ENCODE measurements around the gene ANO8. TPM values are rescaled to one million over a fixed set of nuclear protein-coding genes. Genes with fewer than 3 reads are reported as not detected.

ANO8 gene
- total and polyA plus RNA-seq, 2 of the 8 experiments (the other 6 are each of a cell fraction or from before 2014, with no cell fraction given) = 9.5 to 20.7 TPM

GRCh38 chr19:17312189-17313113 lies 22.2 kb downstream of the ANO8 start:
- peaks cover 5% of the 10 kb centered on the region for H3K23me2 ChIP-seq (ENCODE audit: low read depth, low read length)
- no peak overlapping the region for H3K23ac ChIP-seq (ENCODE audit: insufficient read length)
- peaks cover 8 to 32% of the 10 kb centered on the region in 2 experiments; a peak in 3 of 4 replicates for H3K79me2 ChIP-seq (ENCODE audit: control insufficient read depth in 1 of 2, insufficient read depth in 2 of 2, low read length in 2 of 2)
- CTCF ChIA-PET (ENCODE audit: partially characterized antibody) = interaction anchor here (0.6 to 1.7 kb wide), 6 partner anchors 10 to 153 kb away, joined by 3 to 5 read pairs (median 4); no protein-coding TSS in a partner anchor
- FAIRE-seq (no peak), DNase-seq (ENCODE audit: low read depth in 1 of 2, low spot score in 2 of 2) (no peak)
- POLR2A ChIA-PET (ENCODE audit: partially characterized antibody) = interaction anchor here (0.8 to 18.5 kb wide), 6 partner anchors 16 to 86 kb away, joined by 3 to 329 read pairs (median 4); partner anchors contain the start of genes ANO8 and OCEL1
- no peak overlapping the region for H3K14ac ChIP-seq (ENCODE audit: insufficient read length)
- no peak overlapping the region for H2AFZ ChIP-seq (ENCODE audit: low read length)
- peaks cover 0 to 14% of the 10 kb centered on the region in 2 experiments for H4K20me1 ChIP-seq (replicated peaks in 1 of 2; ENCODE audit: control insufficient read depth in 1 of 2, insufficient read depth in 2 of 2, low read length in 2 of 2)
- peaks cover 4 to 17% (median 12%) of the 10 kb centered on the region in 4 experiments for H3K36me3 ChIP-seq (ENCODE audit: control insufficient read depth in 2 of 4, insufficient read depth in 4 of 4, low read length in 3 of 4)
- no peak overlapping the region for H4K5ac ChIP-seq (ENCODE audit: insufficient read length, low read depth, low read length)
- peak overlapping the region in 1 of 2 experiments; percentile 8; a peak in 2 of 4 replicates for H3K4me2 ChIP-seq (ENCODE audit: insufficient read depth in 1 of 2, low read depth in 2 of 2, low read length in 2 of 2)
- no peak overlapping the region for H3K9ac ChIP-seq (replicated peaks in 1 of 4; ENCODE audit: extremely low read depth in 1 of 4, low read depth in 3 of 4, low read length in 3 of 4)
- H3K79me1 ChIP-seq (ENCODE audit: low read depth, low read length) = peaks cover 21% of the 10 kb centered on the region
- H4K8ac ChIP-seq (ENCODE audit: extremely low read depth, insufficient read depth, low read length) = 0 out of 2 replicates have a peak overlapping the region, but pooled peaks have one; percentile 35
- H4K91ac ChIP-seq (replicated peaks; ENCODE audit: insufficient read length, low read length) = no peak overlapping the region
- no peak overlapping the region for H3K4ac ChIP-seq (replicated peaks; ENCODE audit: insufficient read length, low read depth, low read length)
- H3K56ac ChIP-seq (replicated peaks; ENCODE audit: insufficient read length, low read depth, low read length) = no peak overlapping the region
- H2BK15ac ChIP-seq (ENCODE audit: low read length) = no peak overlapping the region
- no peak overlapping the region for H3K4me3 ChIP-seq (ENCODE audit: extremely low read depth in 1 of 4, insufficient read depth in 2 of 4, low read depth in 3 of 4, low read length in 4 of 4)
- H3K9me3 ChIP-seq (ENCODE audit: insufficient read depth in 2 of 2, low read depth in 1 of 2, low read length in 1 of 2) = no peaks in the 10 kb centered on the region
- H3K27ac ChIP-seq (ENCODE audit: low read depth, low read length) = peak overlapping the region; percentile 67
- H2AK5ac ChIP-seq (ENCODE audit: low read depth, low read length) = no peak overlapping the region
- 0 out of 2 replicates have a peak overlapping the region, but pooled peaks have one; percentile 60 for H2BK12ac ChIP-seq (ENCODE audit: low read depth, low read length)
- H2BK20ac ChIP-seq (ENCODE audit: low read length) = no peak overlapping the region
- no peaks in the 10 kb centered on the region for H3K27me3 ChIP-seq (replicated peaks in 1 of 4; ENCODE audit: control insufficient read depth in 3 of 4, extremely low read depth in 1 of 4, insufficient read depth in 3 of 4, low read length in 3 of 4)
- H3K18ac ChIP-seq (ENCODE audit: extremely low read depth, low read length) = no peak overlapping the region
- 89% methylated on average over 20 of the region's 20 CpGs; no CpG with 5 or more reads in 1 of the 2 experiments for WGBS, 2 experiments (ENCODE audit: extremely low coverage in 1 of 2, insufficient coverage in 1 of 2, insufficient read length in 1 of 2, insufficient replicate concordance in 2 of 2, low coverage in 1 of 2, low lambda C conversion rate in 2 of 2, missing lambda C conversion rate in 1 of 2)
- no peak overlapping the region for H2BK120ac ChIP-seq (replicated peaks; ENCODE audit: low read depth, low read length)
- no peak overlapping the region for H2BK5ac ChIP-seq (ENCODE audit: low read depth, low read length)
- H3K4me1 ChIP-seq (replicated peaks in 1 of 4; ENCODE audit: control insufficient read depth in 3 of 4, insufficient read depth in 4 of 4, low read length in 3 of 4) = peaks cover 2 to 13% (median 5%) of the 10 kb centered on the region in 4 experiments; a peak in 5 of 7 replicates
- no peak for TF ChIP-seq RAD21 (IDR thresholded peaks at IDR 0.05 in 1 of 2, conservative IDR thresholded peaks at IDR 0.05 in 1 of 2; ENCODE audit: low read depth in 2 of 2, low read length in 2 of 2)
- TF ChIP-seq RFX5 (IDR thresholded peaks at IDR 0.05; ENCODE audit: borderline replicate concordance, low read depth, low read length) = no peak
- TF ChIP-seq YY1 (IDR thresholded peaks at IDR 0.05; ENCODE audit: low read depth, low read length) = no peak
- no peak for TF ChIP-seq SRF (IDR thresholded peaks at IDR 0.05; ENCODE audit: low read depth, low read length)
- TF ChIP-seq CREB1 (IDR thresholded peaks at IDR 0.05) = no peak
- TF ChIP-seq GTF2F1 (IDR thresholded peaks at IDR 0.05; ENCODE audit: borderline replicate concordance, low read depth, low read length) = no peak
- no peak for TF ChIP-seq POU5F1 (IDR thresholded peaks at IDR 0.05; ENCODE audit: low read depth, low read length)
- no peak for TF ChIP-seq POLR2AphosphoS5 (IDR thresholded peaks at IDR 0.05; ENCODE audit: low read depth, low read length)
- TF ChIP-seq HDAC2 (IDR thresholded peaks at IDR 0.05; ENCODE audit: borderline replicate concordance in 1 of 2, low read depth in 2 of 2, low read length in 2 of 2) = no peak
- TF ChIP-seq ZNF274 (IDR thresholded peaks at IDR 0.05; ENCODE audit: borderline replicate concordance, extremely low read depth, low read length) = no peak

All from H1 (cell line).